ENCODE results near the gene SEZ6.

Gene SEZ6

DNA sequence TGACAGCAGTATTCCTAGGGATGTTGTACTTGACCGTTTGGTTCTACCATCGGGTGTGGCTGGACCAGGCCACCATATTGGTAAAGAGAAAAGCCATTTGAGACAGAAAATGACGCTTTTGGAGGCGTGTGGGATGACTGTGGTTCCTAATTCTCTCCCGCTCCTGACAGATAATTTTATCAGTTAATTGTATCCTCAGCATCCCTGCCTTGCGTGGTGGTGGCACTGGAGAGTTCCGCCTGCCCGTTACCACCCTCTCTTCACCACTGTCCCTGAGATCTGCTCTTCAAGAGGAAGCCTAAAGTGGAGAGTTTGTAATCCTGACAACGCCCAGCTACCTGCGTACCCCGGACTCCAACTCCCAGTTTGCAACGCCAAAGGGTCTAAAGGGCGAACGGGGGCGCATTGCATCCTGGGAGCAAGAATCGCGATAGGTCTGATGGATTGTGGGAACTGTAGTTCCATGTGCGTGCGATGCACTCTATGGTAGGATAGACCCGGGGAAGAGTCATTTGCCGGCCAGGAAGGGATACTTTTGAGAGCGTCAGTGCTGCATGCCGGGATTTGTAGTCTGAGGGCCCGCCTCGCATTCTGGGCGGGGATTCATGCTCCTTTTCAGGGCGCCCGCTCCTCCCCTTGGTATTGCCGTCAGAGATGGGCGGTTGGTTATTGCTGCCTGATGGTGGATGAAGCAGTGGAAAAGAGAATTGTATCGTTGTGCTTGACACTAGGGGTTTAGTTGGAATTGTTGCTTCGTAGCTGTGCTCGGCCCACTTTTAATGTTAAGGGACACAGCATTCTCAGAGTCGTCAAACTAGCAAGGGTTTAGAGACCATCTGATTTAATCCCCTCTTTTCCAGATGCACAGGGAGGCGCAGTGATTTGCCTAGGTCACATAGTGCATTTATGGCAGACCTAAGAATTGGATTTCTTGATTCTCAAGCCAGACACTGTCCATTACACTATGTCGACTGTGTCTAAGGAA is 53.5 kb downstream of the SEZ6 start:
- H3K36me3 ChIP-seq: no peaks in the 10 kb centered on the region
- peak overlapping the region; percentile 77 for H3K9ac ChIP-seq
- H3K4me1 ChIP-seq: peaks cover 30% of the 10 kb centered on the region
- H4K20me1 ChIP-seq: peaks cover 20% of the 10 kb centered on the region
- H3K4me2 ChIP-seq: peak overlapping the region; percentile 86
- TF ChIP-seq Cebpa-rat (IDR thresholded peaks at IDR 0.05): no peak
- H3K27ac ChIP-seq: peak overlapping the region; percentile 90
- H3K4me3 ChIP-seq: peak overlapping the region; percentile 83
- H3K9me3 ChIP-seq: no peaks in the 10 kb centered on the region
- no peaks in the 10 kb centered on the region for H3K27me3 ChIP-seq

DNA sequence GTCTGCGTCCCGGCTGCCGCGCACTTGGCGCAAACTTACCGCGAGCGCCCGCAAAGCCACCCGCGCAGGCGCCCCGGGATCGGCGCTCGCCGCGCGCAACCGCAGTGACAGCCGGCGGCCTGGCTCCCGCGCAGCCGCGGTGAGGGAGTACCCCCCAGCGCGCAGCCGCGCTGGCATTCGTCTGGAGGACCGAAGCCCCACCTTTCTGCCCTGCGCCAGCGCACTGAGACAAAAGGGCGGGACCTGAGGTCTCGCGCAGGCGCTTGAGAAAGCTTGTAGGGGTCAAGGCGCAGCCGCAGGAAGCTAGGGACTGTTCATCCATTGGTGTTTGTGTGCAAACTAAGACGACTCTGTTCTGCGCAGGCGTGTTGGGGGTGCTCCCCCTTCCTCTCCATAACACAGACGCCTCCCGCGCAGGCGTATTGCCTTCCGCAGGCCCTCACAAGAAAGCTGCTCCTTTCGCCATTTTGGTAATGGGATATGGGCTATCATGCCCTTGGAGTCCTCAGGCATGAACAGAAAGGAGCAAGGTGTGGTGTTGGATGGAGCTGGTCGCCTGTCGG is 54.3 kb downstream of the SEZ6 start, which contains the start of gene PHF12:
Gene PHF12, minus strand, starts transcription at position 91 of the 563 bp plus-strand sequence. CDS start 558 bp downstream, outside the sequence.
- Histone ChIP-seq H3K4me1 (peaks cover 37% of the 10 kb centered on the region), H3K4me2 (peak within 1 kb of the TSS; percentile 94)

DNA sequence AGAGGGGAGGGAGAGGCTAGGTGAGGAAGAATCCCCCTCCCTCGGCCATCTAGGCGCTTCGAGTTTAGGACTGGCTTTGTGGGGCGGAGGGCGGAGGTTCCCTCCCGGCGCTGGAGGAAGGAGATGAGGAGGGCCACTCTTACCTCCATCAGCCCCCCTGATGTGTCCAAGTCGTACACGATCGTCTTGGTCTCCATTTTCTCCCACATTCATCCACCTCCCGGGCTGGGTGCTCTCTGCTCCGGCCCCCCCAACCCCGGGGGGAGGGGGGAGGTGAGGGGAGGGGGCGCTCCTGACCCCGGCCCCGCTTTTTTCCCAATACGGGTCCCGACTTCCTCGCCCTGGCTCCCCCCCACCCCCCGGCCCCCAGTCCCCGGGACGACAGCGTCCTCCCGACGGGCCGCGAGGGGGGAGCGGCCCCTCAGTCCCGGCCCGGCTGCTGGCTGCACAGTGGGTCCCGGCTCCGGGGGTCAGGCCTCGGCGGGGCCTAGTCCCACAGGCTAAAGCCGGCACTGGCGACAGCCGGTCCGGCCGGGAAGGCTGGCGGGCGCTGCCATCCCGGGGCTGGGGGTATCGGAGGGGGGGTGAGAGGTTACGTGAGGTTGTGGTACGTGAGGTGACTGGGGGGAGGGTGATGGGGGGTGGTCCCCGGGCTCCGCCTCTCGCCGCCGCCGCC is 54.9 kb downstream of the SEZ6 start:
- Histone ChIP-seq H3K9ac (peak overlapping the region; percentile 96), H3K27ac (peak overlapping the region; percentile 92), H3K9me3 (no peaks in the 10 kb centered on the region), H4K20me1 (peaks cover 34% of the 10 kb centered on the region), H3K4me1 (peaks cover 44% of the 10 kb centered on the region), H3K36me3 (peaks cover 11% of the 10 kb centered on the region), H3K4me3 (peak overlapping the region; percentile 83), H3K4me2 (peak overlapping the region; percentile 94), H3K27me3 (no peaks in the 10 kb centered on the region)
- TF ChIP-seq Cebpa-rat (IDR thresholded peaks at IDR 0.05): no peak

More for the DNA sequence above, 54.3 kb downstream of the SEZ6 start, which contains the start of gene PHF12:
- Histone ChIP-seq H3K27me3 (no peaks in the 10 kb centered on the region), H3K27ac (peak within 1 kb of the TSS; percentile 92), H3K36me3 (peaks cover 5% of the 10 kb centered on the region), H3K4me3 (peak within 1 kb of the TSS; percentile 83), H3K9ac (peak within 1 kb of the TSS; percentile 96), H4K20me1 (peaks cover 28% of the 10 kb centered on the region), H3K9me3 (no peaks in the 10 kb centered on the region)
- TF ChIP-seq Cebpa-rat (IDR thresholded peaks at IDR 0.05): no peak

DNA sequence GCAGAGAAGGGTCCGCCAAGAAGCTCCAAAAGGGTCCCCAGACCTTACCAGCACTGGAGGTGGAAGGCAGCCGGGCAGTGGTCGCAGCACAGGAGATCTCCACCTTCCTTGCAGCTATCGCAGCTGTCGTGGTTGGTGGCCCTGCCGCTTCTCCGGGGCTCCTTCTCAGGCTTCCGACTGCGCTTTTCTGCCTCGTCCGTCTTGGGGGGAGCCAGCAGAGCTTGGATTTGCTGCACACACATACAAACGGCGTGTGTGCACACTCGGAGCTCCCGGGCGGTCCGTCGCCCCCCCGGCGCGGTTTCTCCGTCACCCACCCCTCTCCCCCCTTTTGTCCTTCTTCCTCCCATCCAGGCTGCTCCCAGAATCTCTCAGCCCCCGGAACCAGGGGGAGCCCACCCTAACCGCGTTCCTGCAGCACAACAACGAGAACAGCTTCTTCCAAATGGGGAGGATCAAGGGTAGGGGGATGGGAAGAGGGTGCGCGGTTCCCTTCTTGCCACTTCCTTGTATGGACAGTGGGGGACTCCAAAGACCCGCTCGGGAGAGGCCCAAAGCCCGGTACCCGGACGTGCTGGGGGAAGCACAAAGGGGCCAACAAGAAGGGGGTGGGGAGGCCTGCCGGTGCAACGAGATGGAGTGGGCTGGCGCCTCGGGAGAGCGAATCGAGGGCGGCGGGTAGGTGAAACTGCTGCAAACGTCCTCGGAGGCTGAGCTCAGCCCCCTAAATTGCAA is 55.6 kb downstream of the SEZ6 start:
- peak overlapping the region; percentile 83 for H3K4me3 ChIP-seq
- no peaks in the 10 kb centered on the region for H3K27me3 ChIP-seq
- H3K9ac ChIP-seq: peak overlapping the region; percentile 96
- peaks cover 18% of the 10 kb centered on the region for H3K36me3 ChIP-seq
- H3K4me1 ChIP-seq: peaks cover 50% of the 10 kb centered on the region
- TF ChIP-seq Cebpa-rat (IDR thresholded peaks at IDR 0.05): no peak
- H3K27ac ChIP-seq: peak overlapping the region; percentile 92
- H4K20me1 ChIP-seq: peaks cover 41% of the 10 kb centered on the region
- H3K9me3 ChIP-seq: no peaks in the 10 kb centered on the region
- H3K4me2 ChIP-seq: peak overlapping the region; percentile 94

DNA sequence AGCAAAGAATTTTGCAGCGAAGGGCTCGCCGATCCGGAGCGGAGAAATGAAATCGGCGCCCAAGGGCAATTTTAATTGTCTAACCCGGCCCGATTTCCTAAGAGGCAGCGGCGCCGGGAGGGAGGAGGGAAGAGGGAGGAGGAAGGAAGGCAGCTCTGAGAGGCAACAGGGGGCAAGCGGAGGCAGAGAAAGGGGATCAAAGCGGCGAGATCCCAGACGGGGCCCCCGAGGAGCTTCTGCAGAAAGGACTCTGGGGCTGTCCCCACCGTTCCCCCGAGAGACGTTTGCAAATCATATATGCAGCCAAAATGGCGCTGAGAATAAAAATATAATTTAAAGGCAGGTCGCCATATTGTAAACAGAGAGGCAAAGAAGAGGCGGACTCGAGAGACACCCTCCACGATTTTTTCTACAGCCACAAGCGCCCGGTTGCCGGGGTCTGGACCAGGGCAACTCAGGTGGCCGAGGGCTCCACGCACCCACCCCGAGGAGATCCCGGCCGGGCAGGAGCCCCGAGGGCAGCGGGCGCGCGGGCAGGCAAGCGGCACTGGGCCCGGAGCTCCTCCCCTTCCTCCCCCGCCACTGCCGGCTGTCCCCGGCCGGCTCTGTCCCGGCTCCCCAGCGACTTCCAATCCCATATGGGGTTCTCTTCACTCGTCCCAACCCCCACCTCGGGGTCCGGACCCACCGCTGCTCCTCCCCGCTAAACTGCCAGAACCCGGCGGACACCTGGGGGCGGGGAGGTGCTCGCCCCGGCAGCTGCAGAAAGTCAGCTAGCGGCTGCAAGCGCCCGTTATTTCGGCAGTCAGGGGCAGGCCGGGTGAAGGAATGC is 56.4 kb downstream of the SEZ6 start:
- peaks cover 57% of the 10 kb centered on the region for H3K4me1 ChIP-seq
- H4K20me1 ChIP-seq: peaks cover 49% of the 10 kb centered on the region
- H3K27me3 ChIP-seq: no peaks in the 10 kb centered on the region
- no peak for TF ChIP-seq Cebpa-rat (IDR thresholded peaks at IDR 0.05)
- H3K4me3 ChIP-seq: peak overlapping the region; percentile 83
- H3K4me2 ChIP-seq: peak overlapping the region; percentile 94
- peaks cover 26% of the 10 kb centered on the region for H3K36me3 ChIP-seq
- peak overlapping the region; percentile 92 for H3K27ac ChIP-seq
- H3K9me3 ChIP-seq: no peaks in the 10 kb centered on the region
- H3K9ac ChIP-seq: peak overlapping the region; percentile 96

DNA sequence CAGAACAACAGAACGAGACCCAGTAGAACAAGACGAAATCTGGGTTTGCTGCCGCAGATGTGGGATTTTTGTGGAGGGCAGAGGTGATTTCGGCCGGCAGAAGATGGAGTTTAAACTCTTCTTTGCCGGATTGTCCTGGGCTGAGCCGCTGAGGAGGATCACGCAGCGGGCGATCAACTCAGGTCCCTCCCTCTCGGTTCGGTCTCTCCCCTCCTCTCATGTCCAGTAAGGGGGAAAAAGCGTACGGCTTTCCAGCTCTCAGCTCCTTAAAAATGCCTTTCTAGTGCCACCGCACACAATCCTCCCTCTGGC is 57.0 kb downstream of the SEZ6 start:
- Histone ChIP-seq H4K20me1 (peaks cover 55% of the 10 kb centered on the region), H3K36me3 (peaks cover 32% of the 10 kb centered on the region)

DNA sequence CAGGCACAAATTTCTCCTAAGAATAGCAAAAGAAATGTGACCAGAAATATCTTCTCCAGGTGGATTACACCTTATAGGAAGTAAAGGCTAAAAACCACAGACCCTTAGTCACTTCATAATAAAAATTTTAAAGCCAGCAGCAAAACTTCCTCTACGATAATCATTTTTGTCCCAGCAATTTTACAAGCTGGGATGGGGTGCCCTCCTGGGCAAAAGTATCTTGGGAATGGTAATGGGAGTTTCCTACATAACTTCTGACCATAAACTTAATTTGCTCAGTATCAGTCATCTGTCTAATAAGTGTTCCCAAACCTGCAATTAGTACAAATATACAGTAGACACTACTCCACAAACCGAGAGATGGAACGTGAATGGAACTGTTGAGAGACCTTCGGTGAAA is 57.5 kb downstream of the SEZ6 start:
- Histone ChIP-seq H3K4me1 (peaks cover 54% of the 10 kb centered on the region), H3K9me3 (no peaks in the 10 kb centered on the region), H3K27ac (peak overlapping the region; percentile 92), H3K27me3 (no peaks in the 10 kb centered on the region), H3K36me3 (peaks cover 36% of the 10 kb centered on the region), H3K4me2 (peak overlapping the region; percentile 94), H3K4me3 (peak overlapping the region; percentile 83), H4K20me1 (peaks cover 60% of the 10 kb centered on the region), H3K9ac (peak overlapping the region; percentile 96)
- TF ChIP-seq Cebpa-rat (IDR thresholded peaks at IDR 0.05): no peak

More for the DNA sequence above, 57.0 kb downstream of the SEZ6 start:
- TF ChIP-seq Cebpa-rat (IDR thresholded peaks at IDR 0.05): no peak
- Histone ChIP-seq H3K9ac (peak overlapping the region; percentile 96), H3K4me2 (peak overlapping the region; percentile 94), H3K4me1 (peaks cover 56% of the 10 kb centered on the region), H3K4me3 (peak overlapping the region; percentile 83), H3K9me3 (no peaks in the 10 kb centered on the region), H3K27ac (peak overlapping the region; percentile 92), H3K27me3 (no peaks in the 10 kb centered on the region)

DNA sequence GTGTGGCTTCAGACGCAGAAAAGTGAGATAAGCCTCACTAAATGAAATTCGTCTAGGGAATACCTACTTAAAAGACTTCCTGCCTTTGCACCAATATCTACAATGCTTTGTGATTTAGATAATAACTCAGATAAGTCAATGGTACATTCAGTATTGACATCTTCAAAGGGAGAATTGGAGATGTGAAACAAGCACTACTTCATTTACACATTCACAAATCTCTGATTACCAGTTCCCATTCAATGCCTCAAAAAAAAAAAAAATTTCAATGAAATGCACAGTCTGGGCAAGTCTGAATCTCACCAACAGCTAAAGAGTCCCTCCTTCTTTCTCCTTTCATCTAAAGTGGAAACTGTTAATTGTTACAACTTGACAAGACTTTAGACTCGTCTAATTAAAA is 58.2 kb downstream of the SEZ6 start:
- peak overlapping the region; percentile 94 for H3K4me2 ChIP-seq
- TF ChIP-seq Cebpa-rat (IDR thresholded peaks at IDR 0.05): no peak
- peak overlapping the region; percentile 96 for H3K9ac ChIP-seq
- peaks cover 54% of the 10 kb centered on the region for H3K4me1 ChIP-seq
- H4K20me1 ChIP-seq: peaks cover 67% of the 10 kb centered on the region
- peak overlapping the region; percentile 83 for H3K4me3 ChIP-seq
- H3K9me3 ChIP-seq: no peaks in the 10 kb centered on the region
- H3K27me3 ChIP-seq: no peaks in the 10 kb centered on the region
- no peak overlapping the region for H3K27ac ChIP-seq
- peaks cover 43% of the 10 kb centered on the region for H3K36me3 ChIP-seq

Measured in BLaER1 (cell line).